MM.1S (cell line): Measurements from ENCODE around the gene PIP5K1A.

Source experiments
- EZH2 ChIP-seq: fragments of 300-600 bp; sonication (generic); optimal IDR thresholded peaks from 2 replicates; pipeline ENCODE3; 2017; ENCODE audit warnings: low read depth, mild to moderate bottlenecking, antibody characterized with exemption, low read length, mixed read lengths
- EZH2phosphoT487 ChIP-seq: fragments of 300-600 bp; sonication (generic); IDR thresholded peaks from 2 replicates; pipeline ENCODE4 v1.6.1; 2018; ENCODE audit warnings: antibody characterized with exemption, low read length
- TF ChIP-seq, protein P1 (sequence below): fragments of 300-600 bp; sonication (generic); IDR thresholded peaks from 2 replicates; pipeline ENCODE4 v1.5.1; 2016; ENCODE audit warnings: antibody characterized with exemption, low read length, mixed read lengths

- TF ChIP-seq, protein P1, sequence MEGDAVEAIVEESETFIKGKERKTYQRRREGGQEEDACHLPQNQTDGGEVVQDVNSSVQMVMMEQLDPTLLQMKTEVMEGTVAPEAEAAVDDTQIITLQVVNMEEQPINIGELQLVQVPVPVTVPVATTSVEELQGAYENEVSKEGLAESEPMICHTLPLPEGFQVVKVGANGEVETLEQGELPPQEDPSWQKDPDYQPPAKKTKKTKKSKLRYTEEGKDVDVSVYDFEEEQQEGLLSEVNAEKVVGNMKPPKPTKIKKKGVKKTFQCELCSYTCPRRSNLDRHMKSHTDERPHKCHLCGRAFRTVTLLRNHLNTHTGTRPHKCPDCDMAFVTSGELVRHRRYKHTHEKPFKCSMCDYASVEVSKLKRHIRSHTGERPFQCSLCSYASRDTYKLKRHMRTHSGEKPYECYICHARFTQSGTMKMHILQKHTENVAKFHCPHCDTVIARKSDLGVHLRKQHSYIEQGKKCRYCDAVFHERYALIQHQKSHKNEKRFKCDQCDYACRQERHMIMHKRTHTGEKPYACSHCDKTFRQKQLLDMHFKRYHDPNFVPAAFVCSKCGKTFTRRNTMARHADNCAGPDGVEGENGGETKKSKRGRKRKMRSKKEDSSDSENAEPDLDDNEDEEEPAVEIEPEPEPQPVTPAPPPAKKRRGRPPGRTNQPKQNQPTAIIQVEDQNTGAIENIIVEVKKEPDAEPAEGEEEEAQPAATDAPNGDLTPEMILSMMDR, result no peak
- no peak for TF ChIP-seq EZH2
- TF ChIP-seq EZH2phosphoT487, result no peak
Observed at GRCh38 chr1:151254217-151255213, 56.2 kb downstream of the PIP5K1A start, which contains the start of gene PSMD4.
